Body of pancreas (tissue), 4 donors: Measurements from ENCODE around the gene LEMD2.

Source experiments
- CTCF ChIP-seq, 7 experiments: fragments of 450-650 bp in 4 of 7; fragments of 200-600 bp in 3 of 7; sonication (generic) in 3 of 7; IDR thresholded peaks; one replicate each; pipeline ENCODE4 v1.5.1; 2016 to 2019; ENCODE audit warnings: antibody characterized with exemption in 7 of 7
- POLR2A ChIP-seq, 3 donors: fragments of 450-650 bp; IDR thresholded peaks; one replicate each; pipeline ENCODE4 v1.6.1; 2016; ENCODE audit warnings: antibody characterized with exemption in 3 of 3, mild to moderate bottlenecking in 2 of 3

GRCh38 chr6:33759887-33760629, 28.9 kb downstream of the LEMD2 start:
- TF ChIP-seq POLR2A (IDR thresholded peaks at IDR 0.05) (no peak), CTCF (IDR thresholded peaks at IDR 0.05) (no peak)
